GM12878 (cell line): ENCODE measurements around the gene PRF1. TPM values are rescaled to one million over a fixed set of nuclear protein-coding genes. Genes with fewer than 3 reads are reported as not detected.

Experiments used
- ATAC-seq: fragments of 200-7000 bp; cut with Tn5 transposase; 3 replicates; pipeline ENCODE4 v1.9.1; 2020; ENCODE audit warnings: mild to moderate bottlenecking, moderate library complexity
- BruUV-seq: library from RNA; stranded (reverse); fragments of 400-500 nt; replicated peaks from 2 replicates; lab custom pipeline; 2021; lab: Mats Ljungman, UMichigan
- CTCF ChIA-PET: fragments of 300-600 bp; sonication (Branson Sonifier 250); formaldehyde crosslinking; extraction: SDS; loops from one replicate; lab custom pipeline; 2021; ENCODE audit warnings: inconsistent platforms; lab: Yijun Ruan, JAX
- POLR2A ChIA-PET: fragments of 350-600 bp; formaldehyde crosslinking; extraction: SDS; loops from one replicate; lab custom pipeline; 2021; ENCODE audit warnings: inconsistent platforms; lab: Charles Lee
- RAD21 ChIA-PET: fragments of 300-600 bp; sonication (Branson Sonifier 250); formaldehyde crosslinking; loops from one replicate; lab custom pipeline; 2023; ENCODE audit warnings: antibody characterized with exemption; ENCODE audit not compliant: unreplicated experiment; lab: Charles Lee
- SMC1A ChIA-PET: fragments of 300-600 bp; sonication (Branson Sonifier 250); formaldehyde crosslinking; loops from one replicate; lab custom pipeline; 2023; ENCODE audit not compliant: unreplicated experiment, uncharacterized antibody; lab: Charles Lee
- DNase-seq: peaks from one replicate; pipeline ENCODE4 v3.0.0-alpha.2; 2011; ENCODE audit warnings: low read depth, low spot score
- FAIRE-seq: peaks from 3 replicates; lab custom pipeline; 2011; peaks lifted over from hg19 to GRCh38; lab: Jason Lieb, UNC
- H2AFZ ChIP-seq: 2 replicates; pipeline ENCODE4 v1.6.0; 2011; ENCODE audit warnings: low read depth, low read length, control low read depth; ENCODE audit not compliant: control insufficient read depth
- H3K27ac ChIP-seq: 2 replicates; pipeline ENCODE4 v1.5.1; 2011; ENCODE audit warnings: control low read depth; ENCODE audit not compliant: control insufficient read depth, insufficient read depth
- H3K27me3 ChIP-seq, 2 experiments: replicated peaks in 1 of 2; 2 replicates each; pipeline versions ENCODE4 v1.6.0 to v1.6.1; 2011; ENCODE audit warnings: low read length in 1 of 2; ENCODE audit not compliant: control insufficient read depth in 2 of 2, insufficient read depth in 2 of 2
- H3K36me3 ChIP-seq, 2 experiments: 2 replicates each; pipeline ENCODE4 v1.5.1; 2011; ENCODE audit warnings: low read length in 1 of 2; ENCODE audit not compliant: control insufficient read depth in 2 of 2, insufficient read depth in 2 of 2
- H3K4me1 ChIP-seq: 2 replicates; pipeline ENCODE4 v1.6.1; 2011; ENCODE audit warnings: mild to moderate bottlenecking, low read length, moderate library complexity, mixed read lengths; ENCODE audit not compliant: control insufficient read depth, insufficient read depth
- H3K4me2 ChIP-seq: 2 replicates; pipeline ENCODE4 v1.6.0; 2011; ENCODE audit warnings: control low read depth; ENCODE audit not compliant: control insufficient read depth, insufficient read depth
- H3K4me3 ChIP-seq: fragments of 200-600 bp; sonication (generic); 2 replicates; pipeline ENCODE4 v1.5.1; 2016
- H3K79me2 ChIP-seq: 2 replicates; pipeline ENCODE4 v1.6.0; 2011; ENCODE audit warnings: low read length; ENCODE audit not compliant: control insufficient read depth, insufficient read depth
- H3K9ac ChIP-seq: 2 replicates; pipeline ENCODE4 v1.8.0; 2011; ENCODE audit warnings: low read length, control low read depth, mixed read lengths; ENCODE audit not compliant: control insufficient read depth, insufficient read depth
- H3K9me3 ChIP-seq: replicated peaks from 3 replicates; pipeline ENCODE4 v1.5.1; 2011; ENCODE audit warnings: mild to moderate bottlenecking, low read length; ENCODE audit not compliant: control insufficient read depth, insufficient read depth
- H4K20me1 ChIP-seq: 2 replicates; pipeline ENCODE4 v1.6.0; 2011; ENCODE audit not compliant: control insufficient read depth, insufficient read depth
- BRCA1 ChIP-seq: IDR thresholded peaks from 2 replicates; pipeline ENCODE4 v1.6.1; 2011; ENCODE audit warnings: low read depth, low read length, improper control_type of control experiment
- CEBPB ChIP-seq, 2 experiments: fragments of 150-350 bp in 1 of 2; IDR thresholded peaks; 2 replicates each; pipeline ENCODE4 v1.6.1; 2012 to 2014; ENCODE audit warnings: low read depth in 2 of 2, low read length in 2 of 2, borderline replicate concordance in 1 of 2, inconsistent platforms in 1 of 2
- FOS ChIP-seq: IDR thresholded peaks from 3 replicates; pipeline ENCODE4 v1.6.1; 2011; ENCODE audit warnings: borderline replicate concordance; ENCODE audit not compliant: insufficient read length; ENCODE audit errors: extremely low read depth
- NFYA ChIP-seq: IDR thresholded peaks from 2 replicates; pipeline ENCODE4 v1.6.1; 2011; ENCODE audit warnings: low read depth, mild to moderate bottlenecking, low read length, improper control_type of control experiment, borderline replicate concordance
- RBBP5 ChIP-seq: fragments of 200-600 bp; sonication (generic); conservative IDR thresholded peaks from 2 replicates; pipeline ENCODE4 v1.6.1; 2016
- SMAD1 ChIP-seq: fragments of 450-650 bp; IDR thresholded peaks from 2 replicates; pipeline ENCODE4 v1.6.1; 2018; ENCODE audit warnings: mild to moderate bottlenecking, low read depth; ENCODE audit not compliant: partially characterized antibody
- TAF1 ChIP-seq: IDR thresholded peaks from 2 replicates; pipeline ENCODE4 v1.6.1; 2011; ENCODE audit warnings: mild to moderate bottlenecking, low read depth, low read length, borderline replicate concordance
- TCF7 ChIP-seq: IDR thresholded peaks from 2 replicates; pipeline ENCODE4 v1.6.1; 2014; ENCODE audit warnings: antibody characterized with exemption, borderline replicate concordance
- WGBS: methylation state at CpG from one replicate; pipeline ENCODE4 v1.1.6; 2016; ENCODE audit warnings: low lambda C conversion rate; ENCODE audit not compliant: insufficient replicate concordance, insufficient coverage; ENCODE audit errors: missing lambda C conversion rate; 5-methylcytosine and 5-hydroxymethylcytosine counted together
- in situ Hi-C: fragments of 300-500 bp; cut with MboI; formaldehyde crosslinking; loops from 9 replicates; pipeline ENCODE4 v1.14.3; 2018; ENCODE audit warnings: mixed read lengths
- intact Hi-C: fragments of 100-400 bp; cut with micrococcal nuclease; formaldehyde crosslinking; loops from one replicate; pipeline ENCODE4 v1.14.2; 2022; ENCODE audit not compliant: unreplicated experiment
- polyA plus RNA-seq, 11 experiments: library from polyadenylated mRNA; depleted of rRNA in 4 of 11; unstranded in 6 of 11; stranded (reverse) in 5 of 11; fragments of >200 nt; fragmentation: Nextera tagmentation in 4 of 11; fragmentation: Illumina TruSeq in 1 of 11; extraction: Ambion mirVana in 4 of 11; extraction: Trizol in 1 of 11; gene quantifications; 1 replicate in 1 of 11; 2 replicates in 10 of 11; pipeline versions ENCODE4 v1.2.1 to v1.2.3, GENCODE V29; 2011 to 2016; ENCODE audit warnings: inconsistent platforms in 2 of 11, missing spikeins in 2 of 11, low read depth in 1 of 11
- total RNA-seq, 4 experiments: library from RNA; depleted of rRNA in 3 of 4; stranded (reverse); fragments of >200 nt in 3 of 4; fragmentation: Illumina TruSeq in 1 of 4; extraction: Trizol in 1 of 4; gene quantifications; 2 replicates each; pipeline versions ENCODE4 v1.2.1 to v1.2.3, GENCODE V29; 2013 to 2021
- TF ChIP-seq, protein P1 (sequence below): fragments of 450-650 bp; formaldehyde crosslinking; IDR thresholded peaks from 2 replicates; pipeline ENCODE4 v1.4.0; 2022; ENCODE audit warnings: mild to moderate bottlenecking, moderate library complexity
- TF ChIP-seq, protein P2 (sequence below): fragments of 450-650 bp; formaldehyde crosslinking; IDR thresholded peaks from 2 replicates; pipeline ENCODE4 v1.5.0; 2022; ENCODE audit warnings: mild to moderate bottlenecking, missing genetic modification characterization
- TF ChIP-seq, protein P3 (sequence below): fragments of 450-650 bp; IDR thresholded peaks from 2 replicates; pipeline ENCODE4 v1.6.1; 2016; ENCODE audit warnings: mild to moderate bottlenecking, moderate library complexity, borderline replicate concordance

Gene PRF1
- total and polyA plus RNA-seq, 10 of the 15 experiments (the other 5 are each of a cell fraction or from before 2014, with no cell fraction given): 0.84 to 15.7 (median 1.3) TPM

DNA sequence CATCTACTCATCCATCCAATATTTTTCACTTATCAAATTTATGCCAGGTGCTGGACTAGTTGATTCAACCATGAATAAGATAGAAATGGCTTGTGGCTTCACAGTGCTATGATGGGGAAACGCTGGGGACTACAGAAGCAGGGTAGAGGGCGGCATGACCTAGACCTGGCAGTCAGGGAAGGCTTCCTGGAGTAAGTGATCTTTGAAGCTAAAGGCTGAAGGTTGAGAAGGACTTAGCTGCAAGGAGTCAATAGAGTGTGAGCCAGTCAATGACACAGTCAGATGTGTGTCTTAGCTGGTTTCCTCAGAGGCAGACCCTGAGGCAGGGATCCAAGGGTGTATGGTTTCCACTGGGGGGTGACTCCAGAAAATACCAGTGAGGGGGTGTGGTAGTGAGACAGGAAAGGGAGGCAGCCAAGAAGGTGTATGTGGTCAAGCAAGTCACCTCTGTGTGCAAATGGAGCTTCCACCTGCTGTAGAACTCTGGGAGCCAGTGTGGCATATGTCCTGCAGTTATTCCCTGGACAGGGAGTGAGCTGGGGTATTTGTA, 10.3 kb downstream of the PRF1 start:
- Histone ChIP-seq H3K4me1 (peaks cover 23% of the 10 kb centered on the region), H4K20me1 (no peaks in the 10 kb centered on the region), H3K36me3 (no peaks in the 10 kb centered on the region), H3K4me2 (no peak overlapping the region), H3K79me2 (no peaks in the 10 kb centered on the region), H3K9me3 (no peaks in the 10 kb centered on the region), H3K9ac (no peak overlapping the region), H3K4me3 (no peak overlapping the region), H3K27ac (no peak overlapping the region), H3K27me3 (no peaks in the 10 kb centered on the region), H2AFZ (no peak overlapping the region)
- no peak for ATAC-seq
- FAIRE-seq: no peak
- WGBS: 0% methylated on average over 2 of the region's 2 CpGs
- ChIA-PET SMC1A (interaction anchor here (1.2 to 1.8 kb wide), 3 partner anchors 8 to 15 kb away, joined by 4 to 14 read pairs (median 4); no protein-coding TSS in a partner anchor), POLR2A (no interaction called here), CTCF (interaction anchor here (1.1 kb wide), 1 partner anchor 16 kb away, joined by 3 read pairs; no protein-coding TSS in a partner anchor), RAD21 (interaction anchor here (0.6 kb wide), 1 partner anchor 136 kb away, joined by 3 read pairs; no protein-coding TSS in a partner anchor)
- BruUV-seq: no TSS peak
- in situ Hi-C loops (no loop called here), intact Hi-C loops (no loop called here)
- DNase-seq: no peak
- TF ChIP-seq SMAD1: no peak
- no peak for TF ChIP-seq RBBP5
- TF ChIP-seq FOS: no peak
- TF ChIP-seq, protein P1, sequence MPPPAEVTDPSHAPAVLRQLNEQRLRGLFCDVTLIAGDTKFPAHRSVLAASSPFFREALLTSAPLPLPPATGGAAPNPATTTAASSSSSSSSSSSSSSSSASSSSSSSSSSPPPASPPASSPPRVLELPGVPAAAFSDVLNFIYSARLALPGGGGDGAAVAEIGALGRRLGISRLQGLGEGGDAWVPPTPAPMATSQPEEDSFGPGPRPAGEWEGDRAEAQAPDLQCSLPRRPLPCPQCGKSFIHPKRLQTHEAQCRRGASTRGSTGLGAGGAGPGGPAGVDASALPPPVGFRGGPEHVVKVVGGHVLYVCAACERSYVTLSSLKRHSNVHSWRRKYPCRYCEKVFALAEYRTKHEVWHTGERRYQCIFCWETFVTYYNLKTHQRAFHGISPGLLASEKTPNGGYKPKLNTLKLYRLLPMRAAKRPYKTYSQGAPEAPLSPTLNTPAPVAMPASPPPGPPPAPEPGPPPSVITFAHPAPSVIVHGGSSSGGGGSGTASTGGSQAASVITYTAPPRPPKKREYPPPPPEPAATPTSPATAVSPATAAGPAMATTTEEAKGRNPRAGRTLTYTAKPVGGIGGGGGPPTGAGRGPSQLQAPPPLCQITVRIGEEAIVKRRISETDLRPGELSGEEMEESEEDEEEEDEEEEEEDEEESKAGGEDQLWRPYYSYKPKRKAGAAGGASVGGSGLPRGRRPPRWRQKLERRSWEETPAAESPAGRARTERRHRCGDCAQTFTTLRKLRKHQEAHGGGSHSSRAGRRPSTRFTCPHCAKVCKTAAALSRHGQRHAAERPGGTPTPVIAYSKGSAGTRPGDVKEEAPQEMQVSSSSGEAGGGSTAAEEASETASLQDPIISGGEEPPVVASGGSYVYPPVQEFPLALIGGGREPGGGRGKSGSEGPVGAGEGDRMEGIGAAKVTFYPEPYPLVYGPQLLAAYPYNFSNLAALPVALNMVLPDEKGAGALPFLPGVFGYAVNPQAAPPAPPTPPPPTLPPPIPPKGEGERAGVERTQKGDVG (CRISPR knock-in tag): no peak
- TF ChIP-seq TCF7: no peak
- TF ChIP-seq, protein P2, sequence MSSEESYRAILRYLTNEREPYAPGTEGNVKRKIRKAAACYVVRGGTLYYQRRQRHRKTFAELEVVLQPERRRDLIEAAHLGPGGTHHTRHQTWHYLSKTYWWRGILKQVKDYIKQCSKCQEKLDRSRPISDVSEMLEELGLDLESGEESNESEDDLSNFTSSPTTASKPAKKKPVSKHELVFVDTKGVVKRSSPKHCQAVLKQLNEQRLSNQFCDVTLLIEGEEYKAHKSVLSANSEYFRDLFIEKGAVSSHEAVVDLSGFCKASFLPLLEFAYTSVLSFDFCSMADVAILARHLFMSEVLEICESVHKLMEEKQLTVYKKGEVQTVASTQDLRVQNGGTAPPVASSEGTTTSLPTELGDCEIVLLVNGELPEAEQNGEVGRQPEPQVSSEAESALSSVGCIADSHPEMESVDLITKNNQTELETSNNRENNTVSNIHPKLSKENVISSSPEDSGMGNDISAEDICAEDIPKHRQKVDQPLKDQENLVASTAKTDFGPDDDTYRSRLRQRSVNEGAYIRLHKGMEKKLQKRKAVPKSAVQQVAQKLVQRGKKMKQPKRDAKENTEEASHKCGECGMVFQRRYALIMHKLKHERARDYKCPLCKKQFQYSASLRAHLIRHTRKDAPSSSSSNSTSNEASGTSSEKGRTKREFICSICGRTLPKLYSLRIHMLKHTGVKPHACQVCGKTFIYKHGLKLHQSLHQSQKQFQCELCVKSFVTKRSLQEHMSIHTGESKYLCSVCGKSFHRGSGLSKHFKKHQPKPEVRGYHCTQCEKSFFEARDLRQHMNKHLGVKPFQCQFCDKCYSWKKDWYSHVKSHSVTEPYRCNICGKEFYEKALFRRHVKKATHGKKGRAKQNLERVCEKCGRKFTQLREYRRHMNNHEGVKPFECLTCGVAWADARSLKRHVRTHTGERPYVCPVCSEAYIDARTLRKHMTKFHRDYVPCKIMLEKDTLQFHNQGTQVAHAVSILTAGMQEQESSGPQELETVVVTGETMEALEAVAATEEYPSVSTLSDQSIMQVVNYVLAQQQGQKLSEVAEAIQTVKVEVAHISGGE (CRISPR knock-in tag): no peak
- TF ChIP-seq BRCA1: no peak
- no peak for TF ChIP-seq TAF1
- no peak for TF ChIP-seq NFYA
- TF ChIP-seq, protein P3, sequence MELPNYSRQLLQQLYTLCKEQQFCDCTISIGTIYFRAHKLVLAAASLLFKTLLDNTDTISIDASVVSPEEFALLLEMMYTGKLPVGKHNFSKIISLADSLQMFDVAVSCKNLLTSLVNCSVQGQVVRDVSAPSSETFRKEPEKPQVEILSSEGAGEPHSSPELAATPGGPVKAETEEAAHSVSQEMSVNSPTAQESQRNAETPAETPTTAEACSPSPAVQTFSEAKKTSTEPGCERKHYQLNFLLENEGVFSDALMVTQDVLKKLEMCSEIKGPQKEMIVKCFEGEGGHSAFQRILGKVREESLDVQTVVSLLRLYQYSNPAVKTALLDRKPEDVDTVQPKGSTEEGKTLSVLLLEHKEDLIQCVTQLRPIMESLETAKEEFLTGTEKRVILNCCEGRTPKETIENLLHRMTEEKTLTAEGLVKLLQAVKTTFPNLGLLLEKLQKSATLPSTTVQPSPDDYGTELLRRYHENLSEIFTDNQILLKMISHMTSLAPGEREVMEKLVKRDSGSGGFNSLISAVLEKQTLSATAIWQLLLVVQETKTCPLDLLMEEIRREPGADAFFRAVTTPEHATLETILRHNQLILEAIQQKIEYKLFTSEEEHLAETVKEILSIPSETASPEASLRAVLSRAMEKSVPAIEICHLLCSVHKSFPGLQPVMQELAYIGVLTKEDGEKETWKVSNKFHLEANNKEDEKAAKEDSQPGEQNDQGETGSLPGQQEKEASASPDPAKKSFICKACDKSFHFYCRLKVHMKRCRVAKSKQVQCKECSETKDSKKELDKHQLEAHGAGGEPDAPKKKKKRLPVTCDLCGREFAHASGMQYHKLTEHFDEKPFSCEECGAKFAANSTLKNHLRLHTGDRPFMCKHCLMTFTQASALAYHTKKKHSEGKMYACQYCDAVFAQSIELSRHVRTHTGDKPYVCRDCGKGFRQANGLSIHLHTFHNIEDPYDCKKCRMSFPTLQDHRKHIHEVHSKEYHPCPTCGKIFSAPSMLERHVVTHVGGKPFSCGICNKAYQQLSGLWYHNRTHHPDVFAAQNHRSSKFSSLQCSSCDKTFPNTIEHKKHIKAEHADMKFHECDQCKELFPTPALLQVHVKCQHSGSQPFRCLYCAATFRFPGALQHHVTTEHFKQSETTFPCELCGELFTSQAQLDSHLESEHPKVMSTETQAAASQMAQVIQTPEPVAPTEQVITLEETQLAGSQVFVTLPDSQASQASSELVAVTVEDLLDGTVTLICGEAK: no peak
- no peak for TF ChIP-seq CEBPB (IDR thresholded peaks at IDR 0.05; ENCODE audit: borderline replicate concordance in 1 of 2, low read depth in 2 of 2, low read length in 2 of 2)
